Measurements from ENCODE around the gene HLA-DPB1. TPM values are rescaled to one million over a fixed set of nuclear protein-coding genes. Genes with fewer than 3 reads are reported as not detected.

Gene HLA-DPB1
- total RNA-seq, 1 experiment from 2014 or later, result not detected

DNA sequence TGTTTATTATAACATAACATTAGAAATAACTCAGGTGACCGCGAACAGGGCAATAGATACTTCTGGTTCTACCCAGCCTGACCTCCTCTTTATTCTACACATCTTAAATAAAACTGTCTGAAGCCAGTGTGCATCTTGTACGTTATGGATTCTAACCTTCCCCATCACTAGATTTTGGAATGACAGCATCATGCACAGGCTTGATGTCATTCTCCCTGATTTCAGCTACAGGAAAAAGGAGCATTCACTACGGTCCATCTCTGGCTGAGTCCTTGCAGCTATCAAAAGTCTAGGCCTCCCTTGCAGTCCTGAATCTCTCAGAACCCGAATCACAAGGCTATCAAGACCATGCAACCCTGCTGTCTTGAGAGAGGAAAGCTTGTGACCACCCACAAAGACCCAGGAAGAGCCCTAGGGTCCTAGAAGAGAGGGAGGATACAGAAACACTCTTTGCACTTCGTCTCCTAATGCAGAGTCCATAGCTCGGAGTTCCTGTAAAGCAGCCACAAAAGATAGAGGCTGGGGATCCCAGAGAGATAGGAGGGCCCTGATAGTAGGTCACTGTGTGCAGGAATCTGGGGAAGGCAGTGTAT is 3.2 kb upstream of the HLA-DPB1 start:
- H3K79me2 ChIP-seq (ENCODE audit: low read length), result no peaks in the 10 kb centered on the region
- no peak for TF ChIP-seq EZH2 (IDR thresholded peaks at IDR 0.05; ENCODE audit: low read length, unreplicated experiment)
- TF ChIP-seq EZH2phosphoT487 (IDR thresholded peaks at IDR 0.05; ENCODE audit: borderline replicate concordance, low read length), result no peak
- TF ChIP-seq, protein P1, sequence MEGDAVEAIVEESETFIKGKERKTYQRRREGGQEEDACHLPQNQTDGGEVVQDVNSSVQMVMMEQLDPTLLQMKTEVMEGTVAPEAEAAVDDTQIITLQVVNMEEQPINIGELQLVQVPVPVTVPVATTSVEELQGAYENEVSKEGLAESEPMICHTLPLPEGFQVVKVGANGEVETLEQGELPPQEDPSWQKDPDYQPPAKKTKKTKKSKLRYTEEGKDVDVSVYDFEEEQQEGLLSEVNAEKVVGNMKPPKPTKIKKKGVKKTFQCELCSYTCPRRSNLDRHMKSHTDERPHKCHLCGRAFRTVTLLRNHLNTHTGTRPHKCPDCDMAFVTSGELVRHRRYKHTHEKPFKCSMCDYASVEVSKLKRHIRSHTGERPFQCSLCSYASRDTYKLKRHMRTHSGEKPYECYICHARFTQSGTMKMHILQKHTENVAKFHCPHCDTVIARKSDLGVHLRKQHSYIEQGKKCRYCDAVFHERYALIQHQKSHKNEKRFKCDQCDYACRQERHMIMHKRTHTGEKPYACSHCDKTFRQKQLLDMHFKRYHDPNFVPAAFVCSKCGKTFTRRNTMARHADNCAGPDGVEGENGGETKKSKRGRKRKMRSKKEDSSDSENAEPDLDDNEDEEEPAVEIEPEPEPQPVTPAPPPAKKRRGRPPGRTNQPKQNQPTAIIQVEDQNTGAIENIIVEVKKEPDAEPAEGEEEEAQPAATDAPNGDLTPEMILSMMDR (conservative IDR thresholded peaks at IDR 0.05; ENCODE audit: low read depth, low read length), result no peak
- DNase-seq (no peak), ATAC-seq (no peak)
- H3K27ac ChIP-seq (ENCODE audit: low read length), result no peak overlapping the region
- no peaks in the 10 kb centered on the region for H3F3A ChIP-seq (ENCODE audit: low read length, unreplicated experiment)
- no TSS peak for BruUV-seq (replicated peaks)
- no peaks in the 10 kb centered on the region for H3K9me3 ChIP-seq (ENCODE audit: low read length)
- H2AFZ ChIP-seq (ENCODE audit: low read length), result no peak overlapping the region
- no peak overlapping the region for H3K4me3 ChIP-seq (ENCODE audit: low read length)
- ChIA-PET CTCF (no interaction called here), POLR2A (ENCODE audit: unreplicated experiment) (no interaction called here)
- no peaks in the 10 kb centered on the region for H3K4me1 ChIP-seq (ENCODE audit: insufficient read depth, low read length)
- no peaks in the 10 kb centered on the region for H3K36me3 ChIP-seq (ENCODE audit: low read depth, low read length)
- no peak overlapping the region for H3K4me2 ChIP-seq (ENCODE audit: low read length)
- H3K27me3 ChIP-seq (ENCODE audit: low read length), result peaks cover 40% of the 10 kb centered on the region
- no peaks in the 10 kb centered on the region for H3K9me2 ChIP-seq (replicated peaks; ENCODE audit: low read length)
- H4K20me1 ChIP-seq (ENCODE audit: low read length), result no peaks in the 10 kb centered on the region
- intact Hi-C loops (cut with micrococcal nuclease), result no loop called here
- H3K9ac ChIP-seq (ENCODE audit: low read length), result no peak overlapping the region

DNA sequence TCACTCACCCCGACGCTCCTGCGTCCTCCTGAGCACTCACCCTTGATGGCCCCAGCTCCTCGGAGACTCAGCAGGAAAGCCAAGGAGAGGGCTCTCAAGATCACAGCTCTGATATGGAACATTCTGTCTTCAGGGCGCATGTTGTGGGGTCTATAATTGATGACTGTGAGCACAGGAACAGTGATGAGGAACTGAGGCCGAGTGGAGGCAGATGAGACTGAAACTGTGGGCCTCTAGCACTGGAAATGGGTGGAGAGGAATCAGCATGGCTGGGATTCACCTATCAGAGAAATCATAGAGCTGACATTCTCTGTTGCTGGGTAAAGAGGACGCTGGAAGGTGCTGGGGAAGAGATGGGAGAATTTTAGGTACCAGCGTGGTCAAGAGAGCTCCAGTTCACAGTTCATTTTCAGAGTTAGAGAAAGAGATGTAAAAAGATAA is 2.3 kb upstream of the HLA-DPB1 start, which contains the start of gene HLA-DPA1:
Gene HLA-DPA1 (minus strand): TSS at position 219 of the 441 bp plus-strand sequence.
- H3K9me2 ChIP-seq (replicated peaks; ENCODE audit: low read length), result no peaks in the 10 kb centered on the region
- CTCF ChIA-PET, result interaction anchor here (0.5 kb wide), 1 partner anchor 626 kb away, joined by 4 read pairs; no protein-coding TSS in a partner anchor
- H4K20me1 ChIP-seq (ENCODE audit: low read length), result no peaks in the 10 kb centered on the region
- no peak for TF ChIP-seq EZH2phosphoT487 (IDR thresholded peaks at IDR 0.05; ENCODE audit: borderline replicate concordance, low read length)
- TF ChIP-seq EZH2 (IDR thresholded peaks at IDR 0.05; ENCODE audit: low read length, unreplicated experiment), result no peak
- TF ChIP-seq, protein P1 (conservative IDR thresholded peaks at IDR 0.05; ENCODE audit: low read depth, low read length), result no peak
- peaks cover 40% of the 10 kb centered on the region for H3K27me3 ChIP-seq (ENCODE audit: low read length)
- no peak within 1 kb of the TSS for H3K9ac ChIP-seq (ENCODE audit: low read length)
- BruUV-seq (replicated peaks), result no TSS peak
- H3K9me3 ChIP-seq (ENCODE audit: low read length), result no peaks in the 10 kb centered on the region
- no peaks in the 10 kb centered on the region for H3K79me2 ChIP-seq (ENCODE audit: low read length)
- no peak within 1 kb of the TSS for H3K27ac ChIP-seq (ENCODE audit: low read length)
- ATAC-seq (peak; percentile 86), DNase-seq (peak; percentile 40)
- no peaks in the 10 kb centered on the region for H3K4me1 ChIP-seq (ENCODE audit: insufficient read depth, low read length)
- no peak within 1 kb of the TSS; the same call in 1 of the 2 replicates for H2AFZ ChIP-seq (ENCODE audit: low read length)
- H3K4me2 ChIP-seq (ENCODE audit: low read length), result 0 out of 2 replicates have a peak within 1 kb of the TSS, but pooled peaks have one; percentile 4
- no peak within 1 kb of the TSS for H3K4me3 ChIP-seq (ENCODE audit: low read length)
- H3F3A ChIP-seq (ENCODE audit: low read length, unreplicated experiment), result no peaks in the 10 kb centered on the region
- intact Hi-C loops (cut with micrococcal nuclease), result no loop called here
- POLR2A ChIA-PET (ENCODE audit: unreplicated experiment), result no interaction called here
- no peaks in the 10 kb centered on the region for H3K36me3 ChIP-seq (ENCODE audit: low read depth, low read length)

- TF ChIP-seq EZH2phosphoT487 (IDR thresholded peaks at IDR 0.05; ENCODE audit: borderline replicate concordance, low read length) (no peak), EZH2 (IDR thresholded peaks at IDR 0.05; ENCODE audit: low read length, unreplicated experiment) (no peak)
- TF ChIP-seq, protein P1 (conservative IDR thresholded peaks at IDR 0.05; ENCODE audit: low read depth, low read length), result no peak
- no peaks in the 10 kb centered on the region for H3F3A ChIP-seq (ENCODE audit: low read length, unreplicated experiment)
- no peak overlapping the region for H2AFZ ChIP-seq (ENCODE audit: low read length)
- H3K9me3 ChIP-seq (ENCODE audit: low read length), result no peaks in the 10 kb centered on the region
- no peaks in the 10 kb centered on the region for H3K36me3 ChIP-seq (ENCODE audit: low read depth, low read length)
- DNase-seq (no peak), ATAC-seq (no peak)
- no TSS peak for BruUV-seq (replicated peaks)
- H3K27ac ChIP-seq (ENCODE audit: low read length), result no peak overlapping the region
- no peaks in the 10 kb centered on the region for H3K9me2 ChIP-seq (replicated peaks; ENCODE audit: low read length)
- ChIA-PET POLR2A (ENCODE audit: unreplicated experiment) (no interaction called here), CTCF (no interaction called here)
- no peak overlapping the region for H3K9ac ChIP-seq (ENCODE audit: low read length)
- H3K4me2 ChIP-seq (ENCODE audit: low read length), result no peak overlapping the region
- intact Hi-C loops (cut with micrococcal nuclease), result no loop called here
- no peak overlapping the region for H3K4me3 ChIP-seq (ENCODE audit: low read length)
- H3K4me1 ChIP-seq (ENCODE audit: insufficient read depth, low read length), result no peaks in the 10 kb centered on the region
- peaks cover 39% of the 10 kb centered on the region for H3K27me3 ChIP-seq (ENCODE audit: low read length)
- no peaks in the 10 kb centered on the region for H4K20me1 ChIP-seq (ENCODE audit: low read length)
- H3K79me2 ChIP-seq (ENCODE audit: low read length), result no peaks in the 10 kb centered on the region
Measured at GRCh38 chr6:33075208-33075567, 602 bp upstream of the HLA-DPB1 start.
